Regular cardiac myocyte (primary cell): ENCODE results near the gene CNPY4. TPM values are rescaled to one million over a fixed set of nuclear protein-coding genes. Genes with fewer than 3 reads are reported as not detected.

Experiments
- total RNA-seq: library from RNA; depleted of rRNA; stranded (reverse); fragments of >200 nt; gene quantifications from 2 replicates; pipeline ENCODE4 v1.2.3, GENCODE V29; 2014

Gene CNPY4
- total RNA-seq = 39.9 and 57.2 TPM in 2 replicates

GRCh38 chr7:100119072-100119969 lies at the start of gene CNPY4, which contains the start of gene TAF6:
Gene CNPY4 (plus strand): TSS chr7:100119634. CDS start chr7:100119745, 111 bp downstream.
Gene TAF6 (minus strand): TSS chr7:100119358. CDS start chr7:100114209, 5,149 bp downstream.

GRCh38 chr7:100081535-100082102 lies 37.8 kb upstream of the CNPY4 start, which contains the start of gene ZNF3:
Gene ZNF3 (minus strand): TSS chr7:100081723. CDS start chr7:100077357, 4,366 bp downstream.

GRCh38 chr7:100088621-100089457 lies 30.6 kb upstream of the CNPY4 start, which contains the start of gene COPS6:
Gene COPS6 (plus strand): TSS chr7:100088969. CDS start chr7:100088991, 22 bp downstream.

GRCh38 chr7:100101016-100101862 lies 18.2 kb upstream of the CNPY4 start, which contains the start of the genes AP4M1 and MCM7:
Gene AP4M1 (plus strand): TSS chr7:100101643. CDS start chr7:100101715, 72 bp downstream.
Gene MCM7 (minus strand): TSS chr7:100101397. CDS start chr7:100101294, 103 bp downstream.

GRCh38 chr7:100126931-100127865 lies 7.8 kb downstream of the CNPY4 start, which contains the start of gene MBLAC1:
Gene MBLAC1 (plus strand): TSS chr7:100126967. CDS start chr7:100127396, 429 bp downstream.

GRCh38 chr7:100148559-100149328 lies 29.3 kb downstream of the CNPY4 start, which contains the start of gene LAMTOR4:
Gene LAMTOR4 (plus strand): TSS chr7:100148918. CDS start chr7:100148973, 55 bp downstream.

GRCh38 chr7:100158229-100159098 lies 39.0 kb downstream of the CNPY4 start, which contains the start of gene TRAPPC14:
Gene TRAPPC14 (minus strand): TSS chr7:100158723. CDS start chr7:100158499, 224 bp downstream.

Other genes with a start within 250 kb of the CNPY4 start
- under 0.01 and 0.28 TPM in 2 replicates for gene OR2AE1, start 242.6 kb upstream of the CNPY4 start, total RNA-seq
- gene TRIM4, start 200.1 kb upstream of the CNPY4 start, total RNA-seq = 16.7 and 22.8 TPM in 2 replicates
- 0.19 and 0.28 TPM in 2 replicates for gene GJC3, start 190.0 kb upstream of the CNPY4 start, total RNA-seq
- not detected in 2 replicates for gene AZGP1, start 143.6 kb upstream of the CNPY4 start, total RNA-seq
- 35.3 and 49.3 TPM in 2 replicates for gene ZKSCAN1, start 104.0 kb upstream of the CNPY4 start, total RNA-seq
- gene ZSCAN21, start 69.9 kb upstream of the CNPY4 start, total RNA-seq = 7.9 and 11.8 TPM in 2 replicates
- 17.4 and 20.0 TPM in 2 replicates for gene ZNF3, start 37.9 kb upstream of the CNPY4 start, total RNA-seq
- 41.7 and 150 TPM in 2 replicates for gene COPS6, start 30.7 kb upstream of the CNPY4 start, total RNA-seq
- 20.0 and 148 TPM in 2 replicates for gene MCM7, start 18.2 kb upstream of the CNPY4 start, total RNA-seq
- 16.5 and 22.0 TPM in 2 replicates for gene AP4M1, start 18.0 kb upstream of the CNPY4 start, total RNA-seq
- 33.0 and 51.6 TPM in 2 replicates for gene TAF6, start 276 bp upstream of the CNPY4 start, total RNA-seq
- gene MBLAC1, start 7.3 kb downstream of the CNPY4 start, total RNA-seq = 2.5 and 4.2 TPM in 2 replicates
- 71.7 and 78.1 TPM in 2 replicates for gene LAMTOR4, start 29.3 kb downstream of the CNPY4 start, total RNA-seq
- 2.8 and 6.9 TPM in 2 replicates for gene TRAPPC14, start 39.1 kb downstream of the CNPY4 start, total RNA-seq
- gene GAL3ST4, start 49.0 kb downstream of the CNPY4 start, total RNA-seq = 1.5 and 3.1 TPM in 2 replicates
- 2.1 and 3.1 TPM in 2 replicates for gene GPC2, start 57.7 kb downstream of the CNPY4 start, total RNA-seq
- 1.1 and 4.8 TPM in 2 replicates for gene STAG3, start 58.3 kb downstream of the CNPY4 start, total RNA-seq
- 0.19 TPM in 1 of 2 replicates, not detected in the other for gene PVRIG, start 100.3 kb downstream of the CNPY4 start, total RNA-seq
- not detected in 2 replicates for gene SPDYE3, start 188.1 kb downstream of the CNPY4 start, total RNA-seq
- gene PILRB, start 238.5 kb downstream of the CNPY4 start, total RNA-seq = 5.8 and 6.2 TPM in 2 replicates